PFSK-1 (cell line): ENCODE measurements around the gene PIM3.

Experiments
- FOXP2 ChIP-seq: optimal IDR thresholded peaks from 2 replicates; pipeline ENCODE3; 2011; ENCODE audit warnings: borderline replicate concordance, control low read depth, inconsistent platforms; ENCODE audit not compliant: insufficient read depth; ENCODE audit errors: extremely low read length, extremely low read depth
- POLR2AphosphoS5 ChIP-seq: IDR thresholded peaks from 2 replicates; pipeline ENCODE4 v1.6.1; 2012; ENCODE audit warnings: low read depth, mild to moderate bottlenecking, control low read depth, low read length, moderate library complexity
- SIN3A ChIP-seq: IDR thresholded peaks from 2 replicates; pipeline ENCODE4 v1.6.1; 2012; ENCODE audit warnings: mild to moderate bottlenecking, low read length, moderate library complexity, borderline replicate concordance; ENCODE audit not compliant: insufficient read depth
- TAF1 ChIP-seq: IDR thresholded peaks from 2 replicates; pipeline ENCODE4 v1.6.1; 2012; ENCODE audit warnings: low read length, control low read depth, borderline replicate concordance; ENCODE audit not compliant: insufficient read depth
- TF ChIP-seq, protein P1 (sequence below), 2 experiments: IDR thresholded peaks; 2 replicates each; pipeline versions ENCODE4 v1.6.1 to v1.8.0; 2011 to 2012; ENCODE audit warnings: low read depth in 2 of 2, low read length in 2 of 2, control low read depth in 1 of 2, inconsistent platforms in 1 of 2, mild to moderate bottlenecking in 1 of 2, moderate library complexity in 1 of 2; ENCODE audit not compliant: insufficient read depth in 1 of 2

PIM3 gene

GRCh38 chr22:49973018-49973961 is 12.7 kb downstream of the PIM3 start:
- TF ChIP-seq TAF1 = no peak
- no peak for TF ChIP-seq SIN3A

GRCh38 chr22:49975543-49976389 is 15.2 kb downstream of the PIM3 start:
- no peak for TF ChIP-seq POLR2AphosphoS5
- no peak for TF ChIP-seq FOXP2
- TF ChIP-seq, protein P1, sequence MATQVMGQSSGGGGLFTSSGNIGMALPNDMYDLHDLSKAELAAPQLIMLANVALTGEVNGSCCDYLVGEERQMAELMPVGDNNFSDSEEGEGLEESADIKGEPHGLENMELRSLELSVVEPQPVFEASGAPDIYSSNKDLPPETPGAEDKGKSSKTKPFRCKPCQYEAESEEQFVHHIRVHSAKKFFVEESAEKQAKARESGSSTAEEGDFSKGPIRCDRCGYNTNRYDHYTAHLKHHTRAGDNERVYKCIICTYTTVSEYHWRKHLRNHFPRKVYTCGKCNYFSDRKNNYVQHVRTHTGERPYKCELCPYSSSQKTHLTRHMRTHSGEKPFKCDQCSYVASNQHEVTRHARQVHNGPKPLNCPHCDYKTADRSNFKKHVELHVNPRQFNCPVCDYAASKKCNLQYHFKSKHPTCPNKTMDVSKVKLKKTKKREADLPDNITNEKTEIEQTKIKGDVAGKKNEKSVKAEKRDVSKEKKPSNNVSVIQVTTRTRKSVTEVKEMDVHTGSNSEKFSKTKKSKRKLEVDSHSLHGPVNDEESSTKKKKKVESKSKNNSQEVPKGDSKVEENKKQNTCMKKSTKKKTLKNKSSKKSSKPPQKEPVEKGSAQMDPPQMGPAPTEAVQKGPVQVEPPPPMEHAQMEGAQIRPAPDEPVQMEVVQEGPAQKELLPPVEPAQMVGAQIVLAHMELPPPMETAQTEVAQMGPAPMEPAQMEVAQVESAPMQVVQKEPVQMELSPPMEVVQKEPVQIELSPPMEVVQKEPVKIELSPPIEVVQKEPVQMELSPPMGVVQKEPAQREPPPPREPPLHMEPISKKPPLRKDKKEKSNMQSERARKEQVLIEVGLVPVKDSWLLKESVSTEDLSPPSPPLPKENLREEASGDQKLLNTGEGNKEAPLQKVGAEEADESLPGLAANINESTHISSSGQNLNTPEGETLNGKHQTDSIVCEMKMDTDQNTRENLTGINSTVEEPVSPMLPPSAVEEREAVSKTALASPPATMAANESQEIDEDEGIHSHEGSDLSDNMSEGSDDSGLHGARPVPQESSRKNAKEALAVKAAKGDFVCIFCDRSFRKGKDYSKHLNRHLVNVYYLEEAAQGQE (IDR thresholded peaks at IDR 0.05; ENCODE audit: insufficient read depth in 1 of 2, low read depth in 2 of 2, low read length in 2 of 2) = no peak
- no peak for TF ChIP-seq SIN3A
- no peak for TF ChIP-seq TAF1

DNA sequence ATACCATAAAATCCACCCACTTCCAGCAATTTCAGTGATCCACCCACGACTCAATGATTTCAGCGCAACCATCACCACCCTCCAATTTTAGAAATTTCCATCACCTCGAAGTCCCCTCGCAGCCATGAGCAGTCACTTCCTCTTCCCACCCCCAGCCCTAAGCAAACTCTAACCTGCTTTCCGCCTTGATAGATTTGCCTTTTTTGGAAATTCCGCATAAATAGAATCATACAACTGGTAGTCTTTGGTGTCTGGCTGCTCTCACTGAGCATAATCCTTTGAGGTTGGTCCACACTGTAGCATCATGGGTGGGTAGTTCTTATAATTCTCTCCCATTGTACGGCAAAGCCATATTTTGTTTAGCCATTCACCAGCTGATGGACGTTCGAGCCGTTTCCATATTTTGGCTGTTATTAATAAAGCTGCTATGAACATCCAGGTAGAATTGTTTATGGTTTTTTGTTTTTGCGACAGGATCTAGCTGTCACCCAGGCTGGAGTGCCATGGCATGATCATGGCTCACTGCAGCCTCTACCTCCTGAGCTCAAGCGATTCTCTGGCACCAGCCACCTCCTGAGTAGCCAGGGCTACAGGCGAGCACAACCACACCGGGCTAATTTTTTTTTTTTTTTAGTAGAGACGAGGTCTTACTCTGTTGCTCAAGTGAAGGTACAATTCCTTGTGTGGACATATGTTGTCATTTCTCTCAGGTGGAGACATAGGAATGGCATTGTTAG is 16.0 kb downstream of the PIM3 start:
- TF ChIP-seq, protein P1 (IDR thresholded peaks at IDR 0.05; ENCODE audit: insufficient read depth in 1 of 2, low read depth in 2 of 2, low read length in 2 of 2) = no peak
- no peak for TF ChIP-seq FOXP2
- no peak for TF ChIP-seq SIN3A
- no peak for TF ChIP-seq TAF1
- TF ChIP-seq POLR2AphosphoS5 = no peak

- TF ChIP-seq TAF1 (no peak), FOXP2 (no peak), SIN3A (no peak), POLR2AphosphoS5 (no peak)
- TF ChIP-seq, protein P1 (IDR thresholded peaks at IDR 0.05; ENCODE audit: insufficient read depth in 1 of 2, low read depth in 2 of 2, low read length in 2 of 2) = no peak
Observed at GRCh38 chr22:49977578-49977977, 17.0 kb downstream of the PIM3 start.

DNA sequence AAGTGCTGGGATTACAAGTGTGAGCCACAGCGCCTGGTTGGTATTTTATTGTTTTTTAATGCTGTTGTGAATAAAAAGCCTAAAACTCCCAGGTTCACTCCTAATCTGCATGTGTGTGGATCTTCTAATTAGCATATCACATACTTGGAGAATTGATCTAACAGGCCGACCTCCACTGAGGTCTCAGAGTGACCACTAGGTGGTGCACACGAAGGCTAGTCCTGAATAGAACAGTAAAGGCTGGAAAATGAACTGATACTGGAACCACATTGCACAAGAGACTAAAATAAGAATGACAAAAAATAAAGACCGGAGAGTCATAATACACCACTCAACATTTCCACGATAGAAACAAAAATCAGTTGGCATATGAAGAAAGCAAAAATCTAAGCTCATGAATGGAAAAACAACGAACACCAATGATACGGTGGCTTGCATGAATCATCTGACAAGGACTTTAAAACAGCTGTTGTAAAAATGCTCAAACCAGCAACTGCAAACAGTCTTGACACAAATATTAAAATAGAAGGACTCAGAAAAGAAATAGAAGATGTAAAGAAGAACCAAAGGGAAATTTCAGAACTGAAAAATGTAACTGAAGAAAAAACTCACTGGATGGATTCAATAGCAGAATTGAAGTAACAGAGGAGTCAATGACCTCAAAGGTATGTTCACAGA is 19.2 kb downstream of the PIM3 start:
- TF ChIP-seq TAF1 (no peak), POLR2AphosphoS5 (no peak), SIN3A (no peak), FOXP2 (no peak)
- TF ChIP-seq, protein P1 (IDR thresholded peaks at IDR 0.05; ENCODE audit: insufficient read depth in 1 of 2, low read depth in 2 of 2, low read length in 2 of 2) = no peak
